ENCODE results near the gene ZBED4. TPM values are rescaled to one million over a fixed set of nuclear protein-coding genes. Genes with fewer than 3 reads are reported as not detected.

Gene ZBED4
- total RNA-seq, 1 experiment from 2014 or later, result 23.0 TPM

DNA sequence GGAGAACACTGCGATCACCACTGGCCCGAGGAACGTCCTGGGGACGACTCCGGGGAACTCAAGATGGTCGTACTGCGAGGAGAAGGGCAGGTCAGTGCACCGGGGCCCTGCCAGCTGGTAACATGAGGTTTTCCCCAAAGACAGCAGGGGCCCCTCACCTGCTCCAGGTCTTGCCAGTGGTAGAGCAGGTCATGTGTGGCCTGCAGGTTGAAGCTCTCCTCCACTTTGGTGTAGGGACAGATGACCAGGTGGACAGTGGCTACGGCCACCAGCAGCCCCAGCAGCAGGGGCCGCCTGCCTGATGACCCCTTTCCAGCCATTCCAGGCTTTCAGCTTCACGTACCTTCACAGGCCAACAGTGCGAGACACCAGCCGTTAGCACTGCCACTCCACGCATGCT, 59.8 kb downstream of the ZBED4 start:
- TF ChIP-seq, protein P1, sequence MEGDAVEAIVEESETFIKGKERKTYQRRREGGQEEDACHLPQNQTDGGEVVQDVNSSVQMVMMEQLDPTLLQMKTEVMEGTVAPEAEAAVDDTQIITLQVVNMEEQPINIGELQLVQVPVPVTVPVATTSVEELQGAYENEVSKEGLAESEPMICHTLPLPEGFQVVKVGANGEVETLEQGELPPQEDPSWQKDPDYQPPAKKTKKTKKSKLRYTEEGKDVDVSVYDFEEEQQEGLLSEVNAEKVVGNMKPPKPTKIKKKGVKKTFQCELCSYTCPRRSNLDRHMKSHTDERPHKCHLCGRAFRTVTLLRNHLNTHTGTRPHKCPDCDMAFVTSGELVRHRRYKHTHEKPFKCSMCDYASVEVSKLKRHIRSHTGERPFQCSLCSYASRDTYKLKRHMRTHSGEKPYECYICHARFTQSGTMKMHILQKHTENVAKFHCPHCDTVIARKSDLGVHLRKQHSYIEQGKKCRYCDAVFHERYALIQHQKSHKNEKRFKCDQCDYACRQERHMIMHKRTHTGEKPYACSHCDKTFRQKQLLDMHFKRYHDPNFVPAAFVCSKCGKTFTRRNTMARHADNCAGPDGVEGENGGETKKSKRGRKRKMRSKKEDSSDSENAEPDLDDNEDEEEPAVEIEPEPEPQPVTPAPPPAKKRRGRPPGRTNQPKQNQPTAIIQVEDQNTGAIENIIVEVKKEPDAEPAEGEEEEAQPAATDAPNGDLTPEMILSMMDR (conservative IDR thresholded peaks at IDR 0.05), result no peak
- no peak overlapping the region for H3K56ac ChIP-seq (ENCODE audit: insufficient read length, low read depth, low read length)
- H3K79me2 ChIP-seq (ENCODE audit: insufficient read depth, low read length), result no peaks in the 10 kb centered on the region; the same call in 1 of the 2 replicates
- no peak overlapping the region for H2BK12ac ChIP-seq (ENCODE audit: insufficient read length, low read depth, low read length)
- H3K27me3 ChIP-seq (ENCODE audit: insufficient read depth, low read length), result no peaks in the 10 kb centered on the region
- no peak overlapping the region for H2BK20ac ChIP-seq (ENCODE audit: low read depth, low read length, poor library complexity, severe bottlenecking)
- no peaks in the 10 kb centered on the region for H3K4me1 ChIP-seq (ENCODE audit: insufficient read depth, low read length)
- Mint-ChIP-seq H3K9me3 (no peaks in the 10 kb centered on the region), H3K4me1 (peaks cover 5% of the 10 kb centered on the region in 2 experiments; a peak in 2 of 4 replicates), H3K36me3 (ENCODE audit: insufficient read depth in 1 of 3, low read depth in 3 of 3) (peaks cover 4 to 33% (median 23%) of the 10 kb centered on the region in 3 experiments; a peak in 6 of 7 replicates), H3K4me3 (no peak overlapping the region), H3K27ac (peak overlapping the region in 1 of 3 experiments; percentile 72; a peak in 1 of 7 replicates), H3K27me3 (ENCODE audit: low read depth) (no peaks in the 10 kb centered on the region)
- no peak overlapping the region for H2BK15ac ChIP-seq (ENCODE audit: low read depth, low read length)
- H3T11ph ChIP-seq (ENCODE audit: low read length), result no peak overlapping the region
- no peak overlapping the region for H2BK120ac ChIP-seq (ENCODE audit: low read depth, low read length, poor library complexity, severe bottlenecking)
- no peaks in the 10 kb centered on the region for H3K9me3 ChIP-seq (ENCODE audit: control insufficient read depth, low read depth, low read length)
- H2BK5ac ChIP-seq (ENCODE audit: insufficient read length, low read length), result no peak overlapping the region
- no peak overlapping the region for H2AFZ ChIP-seq (ENCODE audit: low read length)
- no peak overlapping the region for H4K5ac ChIP-seq (ENCODE audit: insufficient read length, low read depth, low read length)
- no peak overlapping the region for H3K14ac ChIP-seq (ENCODE audit: insufficient read depth, low read length)
- no peaks in the 10 kb centered on the region for H3K79me1 ChIP-seq (ENCODE audit: insufficient read depth, low read depth, low read length, poor library complexity, severe bottlenecking)
- no peak overlapping the region for H2AK5ac ChIP-seq (ENCODE audit: insufficient read length, low read length)
- H3K23ac ChIP-seq (ENCODE audit: insufficient read length, low read depth, low read length), result no peak overlapping the region
- H3K4ac ChIP-seq (ENCODE audit: low read depth, low read length), result no peak overlapping the region
- no peaks in the 10 kb centered on the region for H4K20me1 ChIP-seq (ENCODE audit: control insufficient read depth, insufficient read depth, insufficient read length)
- no peak overlapping the region for H3K27ac ChIP-seq (ENCODE audit: insufficient read length, low read depth, low read length)
- H3K18ac ChIP-seq (ENCODE audit: insufficient read length, low read depth, low read length), result no peak overlapping the region
- no peak overlapping the region for H4K8ac ChIP-seq (replicated peaks; ENCODE audit: insufficient read length, low read depth, low read length)
- no CpG with 5 or more reads among the region's 14 CpGs for WGBS (ENCODE audit: extremely low coverage, insufficient read length, low lambda C conversion rate)
- no peak overlapping the region for H3K9ac ChIP-seq (ENCODE audit: extremely low read depth, insufficient read length, low read length)
- no peak overlapping the region for H3K4me2 ChIP-seq (ENCODE audit: insufficient read depth, insufficient read length, low read length)
- no peak for DNase-seq
- H3K23me2 ChIP-seq (ENCODE audit: insufficient read length, low read depth, low read length, poor library complexity, severe bottlenecking), result peaks cover 5% of the 10 kb centered on the region
- no peak overlapping the region for H4K91ac ChIP-seq (ENCODE audit: insufficient read length, low read depth, low read length)

All from H9 (cell line).